HepG2 (cell line): ENCODE results near the gene TMPRSS11E. TPM values are rescaled to one million over a fixed set of nuclear protein-coding genes. Genes with fewer than 3 reads are reported as not detected.

ENCODE experiments used
- ATAC-seq: fragments of 200-7000 bp; cut with Tn5 transposase; 3 replicates; pipeline ENCODE4 v1.9.1; 2020; ENCODE audit warnings: mild to moderate bottlenecking, moderate library complexity
- BruUV-seq: library from RNA; stranded (reverse); fragments of 400-500 nt; replicated peaks from 2 replicates; lab custom pipeline; 2021; lab: Mats Ljungman, UMichigan
- CTCF ChIA-PET: fragments of 300-600 bp; formaldehyde crosslinking; extraction: SDS; loops from one replicate; lab custom pipeline; 2021; ENCODE audit warnings: low total read pairs, inconsistent platforms, low intra/inter-chr PET ratio; lab: Yijun Ruan, JAX
- POLR2A ChIA-PET: fragments of 350-600 bp; sonication (Branson Sonifier 250); formaldehyde crosslinking; loops from one replicate; lab custom pipeline; 2020; ENCODE audit warnings: antibody characterized with exemption, inconsistent platforms; lab: Yijun Ruan, JAX
- DNase-seq: peaks from one replicate; pipeline ENCODE4 v3.0.0-alpha.2; 2015; ENCODE audit warnings: low spot score
- FAIRE-seq: peaks from 3 replicates; lab custom pipeline; 2011; peaks lifted over from hg19 to GRCh38; lab: Jason Lieb, UNC
- H2AFZ ChIP-seq: one replicate; pipeline ENCODE4 v1.6.1; 2011; ENCODE audit warnings: low read length, inconsistent platforms
- H3K27ac ChIP-seq: fragments of 300-600 bp; 3 replicates; pipeline ENCODE4 v1.8.0; 2011; ENCODE audit warnings: mixed run types, mild to moderate bottlenecking, mixed read lengths, low read length, inconsistent platforms; ENCODE audit not compliant: insufficient read depth; ENCODE audit errors: extremely low read length
- H3K27me3 ChIP-seq, 2 experiments: fragments of 200-600 bp in 1 of 2; 2 replicates in 1 of 2; 3 replicates in 1 of 2; pipeline versions ENCODE4 v1.6.0 to v1.8.0; 2011; ENCODE audit warnings: low read length in 2 of 2, mild to moderate bottlenecking in 2 of 2, moderate library complexity in 2 of 2, inconsistent platforms in 1 of 2; ENCODE audit not compliant: insufficient read depth in 2 of 2, control insufficient read depth in 1 of 2
- H3K36me3 ChIP-seq, 2 experiments: fragments of 200-600 bp in 1 of 2; replicated peaks in 1 of 2; 2 replicates in 1 of 2; 3 replicates in 1 of 2; pipeline versions ENCODE4 v1.5.1 to v1.8.0; 2011; ENCODE audit warnings: low read length in 2 of 2, inconsistent platforms in 1 of 2; ENCODE audit not compliant: insufficient read depth in 2 of 2, control insufficient read depth in 1 of 2
- H3K4me1 ChIP-seq: 2 replicates; pipeline ENCODE4 v1.5.1; 2012; ENCODE audit warnings: low read length, inconsistent platforms; ENCODE audit not compliant: insufficient read depth
- H3K4me2 ChIP-seq: 2 replicates; pipeline ENCODE4 v1.6.0; 2011; ENCODE audit warnings: low read depth, low read length, inconsistent platforms
- H3K4me3 ChIP-seq, 3 experiments: fragments of 200-600 bp in 1 of 3; sonication (generic), shearing (Covaris generic) in 1 of 3; replicated peaks in 1 of 3; 2 replicates each; pipeline ENCODE4 v1.5.1; 2011 to 2016; ENCODE audit warnings: low read length in 3 of 3, inconsistent platforms in 2 of 3, low read depth in 2 of 3, mild to moderate bottlenecking in 2 of 3, control low read depth in 1 of 3, mixed read lengths in 1 of 3; ENCODE audit not compliant: insufficient read depth in 1 of 3
- H3K79me2 ChIP-seq: one replicate; pipeline ENCODE4 v1.6.1; 2011; ENCODE audit warnings: low read length, inconsistent platforms; ENCODE audit not compliant: insufficient read depth
- H3K9ac ChIP-seq: 2 replicates; pipeline ENCODE4 v1.6.0; 2011; ENCODE audit warnings: mild to moderate bottlenecking, low read depth, low read length, inconsistent platforms; ENCODE audit not compliant: insufficient read depth
- H3K9me3 ChIP-seq: 2 replicates; pipeline ENCODE4 v1.5.1; 2012; ENCODE audit warnings: mild to moderate bottlenecking, low read length
- H4K20me1 ChIP-seq: 2 replicates; pipeline ENCODE4 v1.6.0; 2011; ENCODE audit warnings: inconsistent platforms, mild to moderate bottlenecking, low read length, moderate library complexity; ENCODE audit not compliant: insufficient read depth
- HOXA9 ChIP-seq: sonication (generic); formaldehyde crosslinking; IDR thresholded peaks from 2 replicates; pipeline ENCODE4 v1.8.1; 2022; ENCODE audit warnings: missing genetic modification reagents, mild to moderate bottlenecking, moderate library complexity, borderline replicate concordance
- KDM1A ChIP-seq: IDR thresholded peaks from 2 replicates; pipeline ENCODE4 v1.6.1; 2016; ENCODE audit warnings: missing compliant biosample characterization
- RBM39 ChIP-seq: fragments of 200-400 bp; formaldehyde crosslinking; IDR thresholded peaks from one replicate; pipeline ENCODE4 v1.6.1; 2018; ENCODE audit warnings: antibody characterized with exemption, mild to moderate bottlenecking, low read depth, low read length; ENCODE audit not compliant: poor library complexity, severe bottlenecking
- SAP130 ChIP-seq: IDR thresholded peaks from 2 replicates; pipeline ENCODE4 v1.6.1; 2016; ENCODE audit warnings: low read depth
- ZBTB21 ChIP-seq: sonication (generic); formaldehyde crosslinking; IDR thresholded peaks from 2 replicates; pipeline ENCODE4 v1.4.0; 2020; ENCODE audit warnings: missing genetic modification reagents
- ZNF235 ChIP-seq: sonication (generic); formaldehyde crosslinking; IDR thresholded peaks from 2 replicates; pipeline ENCODE4 v1.8.1; 2023; ENCODE audit warnings: mild to moderate bottlenecking, missing genetic modification reagents, borderline replicate concordance
- ZNF768 ChIP-seq: sonication (generic); formaldehyde crosslinking; IDR thresholded peaks from 2 replicates; pipeline ENCODE4 v1.4.0; 2020; ENCODE audit warnings: missing genetic modification reagents
- WGBS: methylation state at CpG from one replicate; pipeline ENCODE4 v1.1.6; 2017; ENCODE audit warnings: low lambda C conversion rate; 5-methylcytosine and 5-hydroxymethylcytosine counted together
- in situ Hi-C: cut with HindIII; loops from 2 replicates; pipeline ENCODE4 v1.10.0; 2017; ENCODE audit warnings: low pct_unique_long_range_greater_than_20kb; ENCODE audit not compliant: extremely low pct_ligation_motif_present
- intact Hi-C: fragments of 100-400 bp; cut with micrococcal nuclease; formaldehyde crosslinking; loops from one replicate; pipeline ENCODE4 v1.10.0; 2022; ENCODE audit not compliant: unreplicated experiment
- polyA plus RNA-seq, 8 experiments: library from polyadenylated mRNA; depleted of rRNA in 3 of 8; stranded (reverse) in 7 of 8; unstranded in 1 of 8; fragments of >200 nt; fragmentation: Illumina TruSeq in 4 of 8; extraction: Trizol in 4 of 8; gene quantifications; 2 replicates each; pipeline versions ENCODE4 v1.2.1 to v1.2.3, GENCODE V29; 2011 to 2016; ENCODE audit warnings: low read depth in 4 of 8, missing spikeins in 1 of 8, mixed read lengths in 1 of 8; ENCODE audit not compliant: insufficient read depth in 1 of 8
- total RNA-seq, 5 experiments: library from RNA; depleted of rRNA; stranded (reverse); fragments of >200 nt; fragmentation: Illumina TruSeq; extraction: Trizol; gene quantifications; 2 replicates each; pipeline ENCODE4 v1.2.3, GENCODE V29; 2016; ENCODE audit warnings: low read depth in 1 of 5
- TF ChIP-seq, protein P1 (sequence below), 2 experiments: sonication (generic) in 1 of 2; formaldehyde crosslinking in 1 of 2; IDR thresholded peaks; 2 replicates each; pipeline versions ENCODE4 v1.6.1 to v1.9.0; 2014 to 2022; ENCODE audit warnings: antibody characterized with exemption in 1 of 2, borderline replicate concordance in 1 of 2, inconsistent platforms in 1 of 2, low read depth in 1 of 2, missing genetic modification reagents in 1 of 2
- TF ChIP-seq, protein P2 (sequence below): sonication (generic); formaldehyde crosslinking; IDR thresholded peaks from 2 replicates; pipeline ENCODE4 v1.5.1; 2020; ENCODE audit warnings: missing genetic modification reagents, mild to moderate bottlenecking, borderline replicate concordance

The TMPRSS11E gene
- total and polyA plus RNA-seq, 2 of the 13 experiments (the other 11 are each of a cell fraction or from before 2014, with no cell fraction given), result not detected

DNA sequence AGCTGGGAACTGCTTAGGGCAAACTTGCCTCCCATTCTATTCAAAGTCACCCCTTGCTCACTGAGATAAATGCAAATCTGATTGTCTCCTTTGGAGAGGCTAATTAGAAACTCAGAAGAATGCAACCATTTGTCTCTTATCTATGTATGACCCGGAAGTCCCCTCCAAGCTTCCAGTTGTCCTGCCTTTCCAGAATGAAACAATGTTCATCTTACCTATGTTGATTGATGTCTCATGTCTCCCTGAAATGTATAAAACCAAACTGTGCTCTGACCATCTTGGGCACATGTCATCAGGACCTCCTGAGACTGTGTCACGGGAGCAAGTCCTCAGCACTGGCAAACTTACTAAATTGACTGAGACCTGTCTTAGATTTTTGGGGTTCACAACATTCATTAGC is 37.1 kb upstream of the TMPRSS11E start:
- WGBS, result 0% methylated on average over 2 of the region's 2 CpGs
- Histone ChIP-seq H3K79me2 (no peaks in the 10 kb centered on the region), H3K4me3 (no peak overlapping the region), H3K4me1 (no peaks in the 10 kb centered on the region), H2AFZ (no peak overlapping the region), H3K9ac (no peak overlapping the region), H3K27ac (no peak overlapping the region), H3K27me3 (no peaks in the 10 kb centered on the region), H3K36me3 (no peaks in the 10 kb centered on the region), H3K9me3 (no peaks in the 10 kb centered on the region), H3K4me2 (no peak overlapping the region), H4K20me1 (no peaks in the 10 kb centered on the region)
- ChIA-PET POLR2A (no interaction called here), CTCF (no interaction called here)
- FAIRE-seq (no peak), DNase-seq (no peak), ATAC-seq (no peak)
- in situ Hi-C loops (no loop called here), intact Hi-C loops (no loop called here)
- BruUV-seq, result no TSS peak
- TF ChIP-seq ZNF768, result no peak
- TF ChIP-seq, protein P1, sequence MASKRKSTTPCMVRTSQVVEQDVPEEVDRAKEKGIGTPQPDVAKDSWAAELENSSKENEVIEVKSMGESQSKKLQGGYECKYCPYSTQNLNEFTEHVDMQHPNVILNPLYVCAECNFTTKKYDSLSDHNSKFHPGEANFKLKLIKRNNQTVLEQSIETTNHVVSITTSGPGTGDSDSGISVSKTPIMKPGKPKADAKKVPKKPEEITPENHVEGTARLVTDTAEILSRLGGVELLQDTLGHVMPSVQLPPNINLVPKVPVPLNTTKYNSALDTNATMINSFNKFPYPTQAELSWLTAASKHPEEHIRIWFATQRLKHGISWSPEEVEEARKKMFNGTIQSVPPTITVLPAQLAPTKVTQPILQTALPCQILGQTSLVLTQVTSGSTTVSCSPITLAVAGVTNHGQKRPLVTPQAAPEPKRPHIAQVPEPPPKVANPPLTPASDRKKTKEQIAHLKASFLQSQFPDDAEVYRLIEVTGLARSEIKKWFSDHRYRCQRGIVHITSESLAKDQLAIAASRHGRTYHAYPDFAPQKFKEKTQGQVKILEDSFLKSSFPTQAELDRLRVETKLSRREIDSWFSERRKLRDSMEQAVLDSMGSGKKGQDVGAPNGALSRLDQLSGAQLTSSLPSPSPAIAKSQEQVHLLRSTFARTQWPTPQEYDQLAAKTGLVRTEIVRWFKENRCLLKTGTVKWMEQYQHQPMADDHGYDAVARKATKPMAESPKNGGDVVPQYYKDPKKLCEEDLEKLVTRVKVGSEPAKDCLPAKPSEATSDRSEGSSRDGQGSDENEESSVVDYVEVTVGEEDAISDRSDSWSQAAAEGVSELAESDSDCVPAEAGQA (IDR thresholded peaks at IDR 0.05; ENCODE audit: low read depth), result no peak
- TF ChIP-seq, protein P1 (CRISPR knock-in tag; IDR thresholded peaks at IDR 0.05; ENCODE audit: borderline replicate concordance), result no peak
- TF ChIP-seq RBM39, result no peak
- no peak for TF ChIP-seq ZNF235 (CRISPR knock-in tag)
- TF ChIP-seq HOXA9, result no peak
- TF ChIP-seq SAP130 (CRISPR knock-in tag), result no peak
- TF ChIP-seq, protein P2, sequence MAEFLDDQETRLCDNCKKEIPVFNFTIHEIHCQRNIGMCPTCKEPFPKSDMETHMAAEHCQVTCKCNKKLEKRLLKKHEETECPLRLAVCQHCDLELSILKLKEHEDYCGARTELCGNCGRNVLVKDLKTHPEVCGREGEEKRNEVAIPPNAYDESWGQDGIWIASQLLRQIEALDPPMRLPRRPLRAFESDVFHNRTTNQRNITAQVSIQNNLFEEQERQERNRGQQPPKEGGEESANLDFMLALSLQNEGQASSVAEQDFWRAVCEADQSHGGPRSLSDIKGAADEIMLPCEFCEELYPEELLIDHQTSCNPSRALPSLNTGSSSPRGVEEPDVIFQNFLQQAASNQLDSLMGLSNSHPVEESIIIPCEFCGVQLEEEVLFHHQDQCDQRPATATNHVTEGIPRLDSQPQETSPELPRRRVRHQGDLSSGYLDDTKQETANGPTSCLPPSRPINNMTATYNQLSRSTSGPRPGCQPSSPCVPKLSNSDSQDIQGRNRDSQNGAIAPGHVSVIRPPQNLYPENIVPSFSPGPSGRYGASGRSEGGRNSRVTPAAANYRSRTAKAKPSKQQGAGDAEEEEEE (CRISPR knock-in tag), result no peak
- no peak for TF ChIP-seq KDM1A (CRISPR knock-in tag)
- no peak for TF ChIP-seq ZBTB21 (CRISPR knock-in tag)
